Loucy (cell line): ENCODE measurements around the gene CAMK2D.

ENCODE experiments used
- EZH2phosphoT487 ChIP-seq: fragments of 200-600 bp; IDR thresholded peaks from 2 replicates; pipeline ENCODE4 v1.6.1; 2018; ENCODE audit warnings: antibody characterized with exemption, mild to moderate bottlenecking, moderate library complexity, borderline replicate concordance
- TF ChIP-seq, protein P1 (sequence below): fragments of 200-600 bp; sonication (generic); conservative IDR thresholded peaks from 2 replicates; pipeline ENCODE4 v1.5.1; 2014; ENCODE audit warnings: mild to moderate bottlenecking, antibody characterized with exemption, low read length

DNA sequence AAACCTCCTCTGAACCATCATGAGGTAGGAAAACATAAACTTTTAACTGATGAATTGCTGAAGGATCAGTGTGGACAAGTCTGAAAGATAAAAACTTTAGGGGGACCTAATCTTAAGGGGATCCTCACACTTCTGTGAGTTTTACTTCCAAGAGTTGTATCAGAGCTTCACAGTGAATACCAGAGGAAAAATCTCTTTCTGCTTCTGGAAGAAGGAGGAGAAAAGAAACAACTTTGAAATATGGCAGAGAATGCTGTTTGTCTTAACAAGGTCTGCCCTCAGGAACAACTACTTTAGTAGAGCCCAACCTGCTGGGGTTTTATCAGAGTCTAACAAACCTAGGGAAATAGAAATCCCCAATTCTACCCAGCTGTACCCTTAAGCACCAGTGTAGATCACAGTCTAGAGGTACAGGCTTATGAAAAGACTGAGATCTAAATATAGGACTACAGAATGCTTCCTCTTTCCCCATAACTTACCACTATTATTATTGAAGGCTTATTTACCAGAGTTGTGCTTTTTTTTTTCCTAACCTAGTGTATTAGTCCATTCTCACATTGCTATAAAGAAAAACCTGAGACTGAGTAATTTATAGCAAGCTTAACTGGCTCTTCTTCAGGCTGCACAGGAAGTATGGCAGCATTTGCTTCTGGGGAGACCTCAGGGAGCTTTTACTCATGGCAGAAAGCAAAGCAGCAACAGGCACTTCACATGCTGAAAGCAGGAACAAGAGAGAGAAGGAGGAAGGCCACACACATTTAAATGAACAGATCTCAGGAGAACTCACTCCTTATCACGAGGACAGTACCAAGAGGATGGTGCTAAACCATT lies 167.9 kb downstream of the CAMK2D start:
- TF ChIP-seq, protein P1, sequence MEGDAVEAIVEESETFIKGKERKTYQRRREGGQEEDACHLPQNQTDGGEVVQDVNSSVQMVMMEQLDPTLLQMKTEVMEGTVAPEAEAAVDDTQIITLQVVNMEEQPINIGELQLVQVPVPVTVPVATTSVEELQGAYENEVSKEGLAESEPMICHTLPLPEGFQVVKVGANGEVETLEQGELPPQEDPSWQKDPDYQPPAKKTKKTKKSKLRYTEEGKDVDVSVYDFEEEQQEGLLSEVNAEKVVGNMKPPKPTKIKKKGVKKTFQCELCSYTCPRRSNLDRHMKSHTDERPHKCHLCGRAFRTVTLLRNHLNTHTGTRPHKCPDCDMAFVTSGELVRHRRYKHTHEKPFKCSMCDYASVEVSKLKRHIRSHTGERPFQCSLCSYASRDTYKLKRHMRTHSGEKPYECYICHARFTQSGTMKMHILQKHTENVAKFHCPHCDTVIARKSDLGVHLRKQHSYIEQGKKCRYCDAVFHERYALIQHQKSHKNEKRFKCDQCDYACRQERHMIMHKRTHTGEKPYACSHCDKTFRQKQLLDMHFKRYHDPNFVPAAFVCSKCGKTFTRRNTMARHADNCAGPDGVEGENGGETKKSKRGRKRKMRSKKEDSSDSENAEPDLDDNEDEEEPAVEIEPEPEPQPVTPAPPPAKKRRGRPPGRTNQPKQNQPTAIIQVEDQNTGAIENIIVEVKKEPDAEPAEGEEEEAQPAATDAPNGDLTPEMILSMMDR = no peak
- no peak for TF ChIP-seq EZH2phosphoT487
